UCSD-AML1 (cell line): ENCODE measurements around the gene LY6G5C.

Experiments
- DNase-seq: peaks from one replicate; lab custom pipeline; 2025; ENCODE audit not compliant: unreplicated experiment; lab: John Stamatoyannopoulos, UW

Gene LY6G5C, protein sequence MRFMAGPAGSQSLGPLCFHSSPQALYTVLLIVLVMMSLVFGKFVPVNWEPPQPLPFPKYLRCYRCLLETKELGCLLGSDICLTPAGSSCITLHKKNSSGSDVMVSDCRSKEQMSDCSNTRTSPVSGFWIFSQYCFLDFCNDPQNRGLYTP

DNA sequence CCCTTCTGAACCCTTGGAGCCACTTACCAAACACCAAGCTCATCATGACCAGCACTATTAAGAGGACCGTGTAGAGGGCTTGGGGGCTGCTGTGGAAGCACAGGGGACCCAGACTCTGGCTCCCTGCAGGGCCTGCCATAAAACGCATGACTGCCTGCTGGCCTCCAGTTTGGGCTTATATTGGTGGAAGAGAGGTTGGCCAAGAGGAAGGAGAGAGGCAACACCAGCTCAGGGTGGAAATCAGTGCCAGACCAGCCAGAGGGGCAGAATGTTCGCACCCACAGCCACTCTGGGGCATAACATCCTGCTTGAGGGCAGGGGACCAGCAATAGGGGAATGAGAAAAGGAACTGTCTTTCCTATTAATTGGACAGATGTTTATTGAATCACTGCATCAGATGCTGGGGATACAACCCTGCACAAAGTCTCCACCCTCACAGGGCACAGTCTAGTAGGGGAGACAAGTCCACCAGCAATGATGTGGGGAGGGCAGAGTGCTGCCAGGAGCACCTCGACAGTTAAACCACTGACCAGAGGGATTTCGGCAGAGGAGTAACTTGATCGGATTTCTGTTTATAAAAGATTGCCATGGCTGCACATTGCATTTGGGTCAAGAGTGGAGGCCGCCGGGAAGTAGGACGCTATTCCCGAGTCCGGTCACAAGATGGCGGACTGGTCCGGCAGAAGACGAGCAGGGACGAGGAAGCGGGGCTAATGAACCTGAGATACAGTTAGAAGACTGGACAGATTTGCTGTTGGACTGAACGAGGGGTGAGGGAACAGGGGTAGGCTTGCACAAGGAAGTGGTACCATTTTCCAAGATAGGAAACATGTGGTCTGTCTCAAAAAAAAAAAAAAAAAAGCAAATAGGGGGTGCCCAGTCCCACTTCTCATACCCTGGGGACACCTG, at the start of gene LY6G5C:
LY6G5C (minus strand) TSS at position 842 of the 909 bp plus-strand sequence; CDS start at position 148, 694 bp downstream.
- peak; percentile 65 for DNase-seq

DNA sequence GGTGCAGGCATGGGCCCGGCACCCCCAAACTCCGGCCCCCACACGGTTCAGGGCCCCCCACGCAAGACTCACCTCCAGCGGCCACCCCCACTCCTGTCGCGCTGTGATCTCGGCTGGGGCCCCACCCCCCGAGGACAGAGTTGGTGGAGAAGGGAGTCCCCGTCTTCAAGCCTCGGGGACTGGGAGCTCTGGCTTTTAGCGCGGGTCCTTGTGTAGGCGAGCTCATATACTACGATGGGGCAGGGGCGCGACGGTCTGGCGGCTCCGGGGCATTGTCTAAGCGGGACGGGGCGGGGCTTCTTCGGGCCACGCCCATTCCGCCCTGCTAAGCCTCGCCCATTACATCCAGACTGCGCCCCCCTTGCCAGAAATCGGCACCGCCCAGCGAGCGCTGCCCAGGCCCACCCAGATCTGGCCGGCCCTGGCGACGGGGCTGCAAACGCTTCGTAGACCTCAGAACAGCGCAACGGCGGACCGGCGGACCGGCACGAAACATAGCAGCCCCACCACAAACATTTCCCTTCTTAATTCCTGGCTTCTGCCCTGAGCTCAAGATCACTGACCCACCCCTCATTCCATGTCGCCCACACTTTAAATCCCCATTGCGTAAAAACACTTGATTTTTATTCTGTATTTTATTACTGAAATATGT, 49.2 kb upstream of the LY6G5C start:
- DNase-seq = peak; percentile 92

DNA sequence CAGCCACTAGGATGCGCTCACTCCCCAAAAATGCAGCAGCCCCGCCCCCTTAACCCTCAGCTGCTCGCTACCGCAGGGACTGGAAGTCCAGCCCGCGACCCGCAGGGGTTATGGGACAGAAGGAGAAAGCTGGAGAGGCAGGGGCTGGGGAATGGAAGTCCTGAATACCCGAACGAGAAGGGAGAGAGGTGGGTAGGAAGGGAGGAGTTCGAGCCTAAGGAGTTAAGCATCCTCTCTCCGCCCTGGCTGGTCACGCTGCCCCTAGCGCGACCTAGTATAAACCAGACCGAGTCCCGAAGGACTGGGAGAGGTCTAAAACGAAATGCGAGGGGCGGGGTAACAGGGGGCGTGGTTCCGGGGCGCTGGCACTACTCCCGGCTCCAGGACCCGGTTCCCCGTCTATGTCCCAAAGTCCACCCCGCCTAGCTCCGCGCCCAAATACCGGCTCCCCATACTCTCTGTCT, 48.7 kb upstream of the LY6G5C start:
- DNase-seq = peak; percentile 94

DNA sequence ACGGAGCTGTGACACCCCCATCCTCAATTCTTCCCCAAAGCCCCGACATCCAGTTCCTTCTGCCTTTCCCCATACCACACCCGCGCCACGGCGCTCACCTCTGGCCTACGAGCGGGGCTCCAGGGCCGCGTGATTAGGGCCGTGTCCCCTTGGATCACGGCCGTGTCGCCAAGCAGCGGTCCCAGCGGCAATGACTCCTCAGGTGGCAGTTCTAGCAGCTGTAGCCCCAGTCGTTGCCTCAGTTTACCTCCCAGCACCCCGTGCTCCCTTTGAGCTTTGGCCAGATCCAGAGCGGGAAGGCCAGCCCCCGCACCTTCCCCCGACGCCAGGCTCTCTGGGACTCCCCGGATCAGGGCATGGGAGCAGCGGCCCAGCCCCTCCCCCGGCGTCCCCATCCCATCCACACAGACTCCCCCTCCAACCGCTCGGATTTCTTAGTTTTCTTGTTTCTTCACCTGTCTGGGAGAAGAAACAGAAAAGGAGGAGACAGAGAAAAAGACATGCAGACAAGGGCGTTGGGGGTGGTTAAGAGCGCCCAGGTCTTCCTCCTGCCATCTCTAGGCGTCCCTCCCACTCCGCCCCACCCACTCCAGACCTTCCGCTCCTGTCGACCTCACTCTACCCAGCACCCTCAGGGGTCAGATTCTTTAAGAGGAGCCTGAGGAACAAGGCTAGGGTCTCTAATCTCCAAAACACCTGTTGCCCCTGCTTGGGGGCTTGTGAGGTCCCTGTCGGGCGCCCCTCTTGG, 48.1 kb upstream of the LY6G5C start, which contains the start of gene DDAH2:
DDAH2 (minus strand) TSS at position 533 of the 748 bp plus-strand sequence; CDS start at position 395, 138 bp downstream.
- no peak for DNase-seq

DNA sequence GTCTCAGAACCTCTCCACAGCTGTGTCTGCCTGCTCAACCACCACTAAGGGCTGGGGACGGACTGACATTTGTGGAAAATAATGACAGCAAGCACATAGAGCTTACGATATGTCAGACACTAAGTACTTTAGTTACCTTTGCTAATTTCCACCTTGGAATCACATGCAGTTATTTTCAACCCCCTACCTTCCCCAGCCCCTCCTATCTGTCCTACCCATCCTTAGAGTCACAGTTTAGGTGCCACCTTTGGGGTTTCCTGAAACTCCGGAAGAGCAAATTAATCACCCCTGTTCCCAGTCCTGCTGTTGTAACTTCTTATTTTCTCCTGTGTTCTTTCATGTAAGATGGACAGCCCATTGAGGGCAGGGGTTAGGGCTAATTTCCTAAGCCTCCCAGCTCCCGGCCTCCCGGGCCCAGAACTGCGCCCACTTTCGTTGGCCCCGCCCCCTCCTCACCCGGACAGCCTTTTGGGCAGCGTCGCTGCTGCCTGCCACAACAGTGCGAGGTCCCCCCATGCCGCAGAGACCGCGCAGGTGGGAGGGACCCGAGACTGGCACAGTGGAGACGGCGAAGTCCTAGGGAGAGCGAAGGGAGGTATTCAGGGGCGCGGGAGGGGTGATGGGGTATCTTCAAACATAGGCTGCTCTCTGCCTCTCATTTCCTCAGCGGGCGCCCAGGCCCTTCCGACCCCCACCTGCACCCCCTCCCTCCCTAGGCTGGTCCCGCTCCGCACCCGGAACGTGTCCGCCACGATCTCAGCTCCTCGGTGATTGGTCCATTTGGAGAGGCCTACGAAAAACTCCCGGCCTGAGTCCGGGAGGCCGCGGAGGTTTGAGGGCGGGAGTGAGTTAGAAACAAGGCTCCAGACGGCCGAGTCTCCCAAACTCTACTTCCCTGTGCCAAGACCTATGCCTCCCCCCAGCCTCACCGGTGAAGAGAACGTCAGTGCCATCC, 47.1 kb upstream of the LY6G5C start:
- no peak for DNase-seq

DNA sequence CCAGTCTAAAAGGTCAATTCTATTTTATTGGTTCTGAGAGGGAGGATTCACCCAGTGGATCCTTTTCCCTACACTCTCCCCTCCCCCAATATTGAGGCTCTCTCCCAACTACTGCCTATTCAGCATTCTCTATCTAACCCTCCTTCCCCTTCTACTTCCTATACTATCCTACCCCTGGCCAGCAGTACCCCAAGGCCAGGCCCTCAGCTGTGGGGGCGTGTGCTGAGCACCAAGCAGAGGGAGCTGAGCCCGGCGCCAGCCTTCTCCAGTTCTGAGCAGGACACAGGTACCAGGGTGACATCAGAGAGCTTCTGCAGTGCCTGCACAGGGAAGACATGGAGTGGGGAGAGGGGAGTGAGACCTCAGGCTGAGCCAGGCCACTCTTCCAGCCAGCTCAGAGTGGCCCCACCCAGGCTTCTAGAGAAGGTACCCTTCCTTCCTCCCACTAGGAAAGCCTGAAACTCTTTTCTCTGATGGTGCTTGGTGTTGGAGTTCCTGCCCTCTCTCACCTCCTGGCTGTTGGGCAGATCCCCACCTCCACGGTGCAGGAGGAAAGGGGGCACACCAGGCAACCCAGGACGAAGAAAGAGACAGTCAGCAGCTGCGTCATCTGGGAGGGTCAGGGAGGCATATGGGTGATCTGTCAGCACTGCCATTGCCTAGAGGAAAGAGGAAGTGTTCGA, 46.3 kb upstream of the LY6G5C start:
- DNase-seq = peak; percentile 71

DNA sequence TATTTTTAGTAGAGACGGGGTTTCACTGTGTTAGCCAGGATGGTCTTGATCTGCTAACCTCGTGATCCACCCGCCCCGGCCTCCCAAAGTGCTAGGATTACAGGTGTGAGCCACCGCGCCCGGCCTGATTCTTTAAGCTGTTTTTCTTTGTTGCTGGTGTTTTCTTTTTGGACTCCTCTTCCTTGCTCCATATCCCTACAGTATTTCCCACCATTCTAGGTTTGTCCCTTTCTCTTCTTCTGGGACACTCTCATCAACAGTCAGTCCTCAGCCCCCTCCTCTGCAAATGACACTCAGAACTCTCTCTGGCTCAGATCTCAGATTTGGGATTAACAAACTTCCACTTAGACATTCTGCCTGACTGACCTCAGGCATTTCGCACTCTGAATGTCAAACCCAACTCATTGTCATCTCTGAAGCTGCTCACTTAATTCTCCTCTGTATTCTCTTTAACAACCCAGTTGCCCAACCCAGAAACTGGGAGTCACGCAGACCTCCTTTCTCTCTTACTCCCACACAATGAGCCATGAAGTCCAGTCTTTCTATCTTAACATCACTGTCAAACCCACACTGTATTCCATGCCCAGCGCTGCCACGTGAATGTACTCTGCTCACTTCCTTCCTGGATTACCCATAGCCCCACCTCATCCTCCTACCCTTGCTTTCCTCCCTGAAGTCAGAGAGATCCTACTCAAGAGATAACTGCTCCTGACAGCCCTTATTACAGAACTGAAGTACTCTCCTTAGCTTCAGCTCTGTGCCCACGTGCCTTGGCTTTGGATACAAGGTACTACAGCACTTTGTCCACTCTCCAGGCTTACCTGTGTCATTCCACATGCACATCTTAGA, 44.9 kb upstream of the LY6G5C start:
- DNase-seq = peak; percentile 63

DNA sequence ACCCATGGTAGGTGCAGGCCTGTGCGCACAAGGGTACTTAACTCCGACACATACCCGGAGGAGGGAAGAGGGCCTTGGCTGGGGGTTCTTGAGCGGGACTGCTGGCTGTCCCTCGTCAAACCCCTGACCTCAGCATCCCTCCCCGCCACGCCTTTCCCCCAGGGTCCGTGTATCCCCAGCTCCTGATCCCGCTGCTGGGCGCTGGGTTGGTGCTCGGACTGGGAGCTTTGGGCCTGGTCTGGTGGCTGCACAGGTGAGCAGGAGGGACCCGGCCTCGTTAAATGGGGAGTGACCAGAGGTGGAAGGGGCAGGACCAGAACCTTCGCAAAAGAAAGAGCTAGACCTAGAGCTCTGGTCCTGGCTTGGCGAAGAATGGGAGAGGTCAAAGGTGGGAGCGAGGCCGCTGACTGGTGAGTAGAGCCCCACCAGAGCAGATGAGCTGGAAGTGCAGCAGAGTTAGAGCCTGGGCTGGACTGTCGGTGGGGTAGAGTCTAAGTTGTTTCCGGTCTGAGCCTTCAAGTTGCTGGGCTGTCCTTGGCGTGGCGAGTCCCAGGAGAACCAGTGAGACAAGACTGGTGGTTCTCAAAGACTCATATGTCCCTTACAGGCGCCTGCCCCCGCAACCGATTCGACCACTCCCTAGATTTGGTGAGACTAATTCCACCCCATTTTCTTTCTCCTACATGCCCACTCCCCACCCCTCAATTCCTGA, 43.3 kb upstream of the LY6G5C start:
- no peak for DNase-seq

DNA sequence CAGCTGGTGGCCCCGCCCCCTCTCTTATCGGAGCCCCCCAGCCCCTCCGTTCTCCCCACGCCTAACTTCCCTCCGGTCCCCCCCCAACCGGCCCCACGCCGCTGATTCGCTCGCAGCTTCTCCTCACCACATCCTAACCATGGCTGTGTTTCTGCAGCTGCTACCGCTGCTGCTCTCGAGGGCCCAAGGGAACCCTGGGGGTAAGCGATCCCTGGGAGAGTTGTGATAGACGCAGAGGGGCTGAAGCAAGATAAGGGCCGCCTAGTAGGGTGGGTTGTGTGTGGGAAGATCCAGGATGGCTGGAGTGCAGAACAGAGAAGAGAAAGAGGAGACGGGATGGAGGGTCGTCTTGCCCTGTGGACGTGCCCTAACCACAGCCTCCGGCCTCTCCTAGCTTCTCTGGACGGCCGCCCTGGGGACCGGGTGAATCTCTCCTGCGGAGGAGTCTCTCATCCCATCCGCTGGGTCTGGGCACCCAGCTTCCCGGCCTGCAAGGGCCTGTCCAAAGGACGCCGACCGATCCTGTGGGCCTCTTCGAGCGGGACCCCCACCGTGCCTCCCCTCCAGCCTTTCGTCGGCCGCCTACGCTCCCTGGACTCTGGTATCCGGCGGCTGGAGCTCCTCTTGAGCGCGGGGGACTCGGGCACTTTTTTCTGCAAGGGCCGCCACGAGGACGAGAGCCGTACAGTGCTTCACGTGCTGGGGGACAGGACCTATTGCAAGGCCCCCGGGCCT, 42.5 kb upstream of the LY6G5C start, which contains the start of gene MPIG6B:
MPIG6B (plus strand) TSS at position 129 of the 735 bp plus-strand sequence; CDS start at position 140, 11 bp downstream.
- peak; percentile 80 for DNase-seq

DNA sequence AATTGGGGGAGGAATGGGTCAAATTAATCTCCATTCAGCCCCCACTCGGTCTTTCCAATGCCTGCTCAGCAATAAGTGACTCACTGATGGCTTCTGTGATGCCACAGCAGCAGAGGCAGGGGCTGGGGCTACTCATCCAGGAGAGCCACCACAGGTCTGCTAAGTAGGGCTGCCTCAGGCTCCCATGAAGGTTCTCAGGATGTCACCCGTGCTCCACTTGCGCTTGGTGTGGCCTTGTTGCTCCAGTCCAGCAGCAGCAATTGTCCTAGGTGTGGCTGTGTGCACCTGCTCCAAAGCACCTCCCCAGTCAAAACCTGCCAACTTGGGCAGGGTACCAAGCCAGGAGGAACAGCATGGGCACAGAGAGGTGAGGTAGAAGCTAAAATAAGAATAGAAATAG, 41.3 kb upstream of the LY6G5C start:
- DNase-seq = no peak

DNA sequence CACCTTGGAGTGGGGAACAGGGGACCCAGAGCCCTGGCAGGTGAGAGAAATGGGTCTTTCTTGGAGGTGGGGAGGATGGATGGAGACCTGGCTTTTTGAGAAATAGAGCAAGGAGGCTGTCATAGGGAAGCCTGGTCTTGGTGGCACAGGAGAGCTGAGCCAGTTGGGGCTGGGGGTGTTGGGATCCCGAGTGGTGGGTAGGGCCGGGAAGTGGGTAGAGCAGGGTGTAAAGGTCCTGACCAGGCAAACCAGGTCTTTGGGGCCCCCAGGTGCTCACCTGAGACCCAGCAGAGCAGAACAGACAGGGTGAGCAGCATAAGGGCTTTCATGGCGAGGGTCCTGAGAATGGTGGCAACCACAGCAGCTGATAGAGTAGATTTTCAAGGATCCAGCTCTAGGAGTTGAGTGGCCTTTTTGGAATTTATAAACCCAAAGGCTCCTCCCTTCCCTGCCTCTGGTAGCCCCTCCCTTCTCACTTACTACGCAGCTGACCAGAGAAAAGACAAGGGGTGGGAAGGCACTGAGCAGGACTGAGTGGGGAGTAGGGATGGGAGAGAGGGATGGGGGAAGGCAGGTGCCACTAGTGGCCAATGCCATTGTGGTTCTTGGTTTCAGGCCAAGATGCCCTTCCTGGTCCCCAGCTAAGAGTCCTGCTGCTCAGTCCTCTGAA, 40.6 kb upstream of the LY6G5C start, which contains the start of gene LY6G6C:
LY6G6C (minus strand) TSS at position 396 of the 670 bp plus-strand sequence; CDS start at position 329, 67 bp downstream.
- no peak for DNase-seq

DNA sequence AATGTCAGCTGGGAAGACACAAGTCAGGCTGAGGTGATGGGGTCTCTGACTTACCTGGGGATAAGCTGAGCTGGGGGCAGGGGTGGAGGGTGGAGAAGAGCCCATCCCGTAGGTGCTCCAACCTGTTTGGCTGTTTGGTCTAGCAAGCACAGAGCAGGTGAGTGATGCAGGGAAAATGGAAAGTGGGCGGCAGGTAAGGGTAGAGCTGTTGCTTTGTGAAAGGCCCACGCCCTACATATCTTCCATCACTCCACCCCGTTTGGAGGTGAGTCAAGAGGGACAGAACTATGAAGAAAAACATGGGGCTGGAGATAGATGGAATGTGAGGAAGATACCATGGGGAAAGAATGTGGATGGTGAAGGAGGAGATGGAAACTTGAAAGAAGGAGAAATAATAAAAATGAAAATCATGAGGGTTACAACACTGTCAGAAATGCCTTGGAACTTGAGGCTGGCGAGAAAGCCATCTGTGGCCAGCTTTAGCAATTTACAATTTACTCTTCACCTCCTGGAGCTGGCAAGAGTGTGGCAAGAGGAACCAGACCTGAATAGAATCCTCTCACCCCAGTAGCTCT, 39.4 kb upstream of the LY6G5C start:
- no peak for DNase-seq

DNA sequence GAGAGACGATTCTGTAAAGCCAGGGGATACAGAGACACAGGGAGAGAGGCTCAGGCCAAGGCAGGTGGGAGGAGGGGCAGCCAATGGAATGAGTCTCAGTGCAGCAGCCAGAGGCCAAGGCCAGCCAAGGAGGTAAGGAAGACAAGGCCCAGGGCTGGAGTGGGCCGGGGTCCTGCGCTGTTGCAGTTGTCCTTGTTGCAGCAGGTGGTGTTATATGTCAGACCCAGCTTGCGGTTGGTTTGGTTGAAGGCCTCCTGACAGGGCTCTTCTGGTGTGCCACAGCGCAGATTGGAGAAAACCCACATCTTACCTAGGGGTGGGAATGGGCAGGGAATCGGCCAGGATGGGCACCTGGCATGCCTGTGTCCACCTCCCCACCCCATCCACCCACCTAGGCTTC, 38.1 kb upstream of the LY6G5C start:
- DNase-seq = no peak

DNA sequence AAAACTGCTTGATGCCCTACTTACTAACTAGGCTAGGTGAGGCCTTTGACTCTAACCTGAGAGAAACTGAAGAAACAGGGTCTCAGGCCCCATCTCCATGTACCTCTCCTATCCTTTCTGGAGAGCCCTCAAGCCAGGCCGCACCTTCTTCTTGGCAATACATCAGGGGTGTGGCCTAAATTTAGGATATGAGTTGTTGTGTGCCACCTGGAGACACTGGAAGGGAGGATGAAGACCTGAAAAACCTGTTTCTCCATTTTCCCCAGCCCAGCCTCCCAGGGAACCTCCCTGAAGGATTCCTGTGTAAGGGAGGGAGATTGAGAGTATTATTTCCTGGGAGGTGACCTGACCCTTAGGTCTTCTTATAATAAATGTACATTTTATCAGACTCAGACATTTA, 37.4 kb upstream of the LY6G5C start:
- DNase-seq = no peak

DNA sequence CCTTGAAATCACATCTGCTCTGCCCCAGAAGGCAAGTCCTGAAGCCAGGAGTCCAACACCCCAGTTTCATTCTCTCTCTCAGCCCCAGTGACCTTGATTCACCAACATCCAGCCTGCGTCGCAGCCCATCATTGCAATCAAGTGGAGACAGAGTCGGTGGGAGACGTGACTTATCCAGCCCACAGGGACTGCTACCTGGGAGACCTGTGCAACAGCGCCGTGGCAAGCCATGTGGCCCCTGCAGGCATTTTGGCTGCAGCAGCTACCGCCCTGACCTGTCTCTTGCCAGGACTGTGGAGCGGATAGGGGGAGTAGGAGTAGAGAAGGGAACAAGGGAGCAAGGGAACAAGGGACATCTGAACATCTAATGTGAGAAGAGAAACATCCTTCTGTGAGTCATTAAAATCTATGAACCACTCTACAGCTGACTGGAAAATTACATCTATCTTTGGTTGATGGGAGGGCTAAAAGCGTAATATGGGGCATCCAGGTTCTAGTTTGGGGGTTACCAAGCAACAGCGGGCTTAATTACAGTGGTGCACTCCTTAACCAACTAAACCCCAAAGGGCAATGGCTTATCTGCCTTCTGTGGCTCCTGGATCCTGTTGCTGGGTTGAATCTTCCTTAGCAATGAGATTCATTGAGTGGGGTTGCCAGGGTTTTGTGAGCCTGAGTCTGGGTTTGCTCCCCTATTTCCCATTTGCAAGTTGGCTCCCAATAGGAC, 36.8 kb upstream of the LY6G5C start:
- DNase-seq = no peak
